Prostate gland (tissue), 2 donors: ENCODE measurements around the gene HLA-DRB5. TPM values are rescaled to one million over a fixed set of nuclear protein-coding genes. Genes with fewer than 3 reads are reported as not detected.

ENCODE experiments used
- DNase-seq: peaks from one replicate; pipeline ENCODE4 v3.0.0-alpha.2; 2019; ENCODE audit warnings: low spot score
- H3K27ac ChIP-seq, 2 donors: fragments of 200-600 bp; sonication (generic); 2 replicates each; pipeline ENCODE4 v1.5.1; 2017 to 2019
- H3K27me3 ChIP-seq: fragments of 200-600 bp; sonication (generic); replicated peaks from 2 replicates; pipeline ENCODE4 v1.5.1; 2019; ENCODE audit not compliant: insufficient read depth
- H3K36me3 ChIP-seq, 2 donors: fragments of 200-600 bp; sonication (generic); 1 replicate in 1 of 2; 2 replicates in 1 of 2; pipeline versions ENCODE4 v1.5.1 to v1.8.1; 2017 to 2019
- H3K4me1 ChIP-seq: fragments of 200-600 bp; sonication (generic); replicated peaks from 2 replicates; pipeline ENCODE4 v1.5.1; 2019
- H3K4me3 ChIP-seq, 2 donors: fragments of 200-600 bp; sonication (generic); 2 replicates each; pipeline ENCODE4 v1.5.1; 2017 to 2019
- H3K9me3 ChIP-seq: fragments of 200-600 bp; sonication (generic); 2 replicates; pipeline ENCODE4 v1.5.1; 2017
- CTCF ChIP-seq, 4 experiments: fragments of 200-600 bp in 2 of 4; fragments of 450-650 bp in 2 of 4; sonication (generic) in 2 of 4; IDR thresholded peaks; 1 replicate in 3 of 4; 2 replicates in 1 of 4; pipeline ENCODE4 v1.5.1; 2016 to 2019; ENCODE audit warnings: antibody characterized with exemption in 4 of 4, mild to moderate bottlenecking in 2 of 4, moderate library complexity in 2 of 4
- POLR2A ChIP-seq: fragments of 450-650 bp; IDR thresholded peaks from one replicate; pipeline ENCODE4 v1.6.1; 2016; ENCODE audit warnings: antibody characterized with exemption, mild to moderate bottlenecking
- POLR2AphosphoS5 ChIP-seq: sonication (generic); formaldehyde crosslinking; IDR thresholded peaks from one replicate; pipeline ENCODE4 v1.6.1; 2017; ENCODE audit warnings: antibody characterized with exemption
- WGBS: methylation state at CpG from one replicate; pipeline ENCODE4 v1.1.5; 2018; 5-methylcytosine and 5-hydroxymethylcytosine counted together
- intact Hi-C: fragments of 100-400 bp; cut with DNase I; formaldehyde crosslinking; loops from one replicate; pipeline ENCODE4 v1.14.2; 2022
- total RNA-seq, 2 donors: library from RNA; depleted of rRNA; stranded (reverse); fragments of >200 nt; gene quantifications; one replicate each; pipeline ENCODE4 v1.1.0, GENCODE V29; 2016

Gene HLA-DRB5
- total RNA-seq, 2 donors from 2014 or later, result not detected

DNA sequence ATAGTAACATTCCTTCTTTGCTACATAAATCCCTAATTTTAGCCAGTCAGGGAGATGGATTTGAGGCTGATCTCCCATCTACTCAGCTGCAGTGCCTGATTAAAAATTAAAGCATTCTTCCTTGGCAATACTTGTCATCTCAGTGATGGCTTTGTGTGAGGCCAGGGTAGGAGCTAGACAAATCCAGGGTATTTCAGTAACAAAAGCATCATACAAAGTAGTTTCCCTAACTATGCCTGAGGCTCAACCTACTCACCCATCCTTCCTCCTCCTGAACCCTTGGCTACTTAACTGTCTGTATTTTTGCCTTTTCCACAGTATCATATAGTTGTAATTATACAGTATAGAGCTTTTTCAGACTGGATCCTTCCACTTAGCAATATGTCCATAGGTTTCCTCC is 37.7 kb downstream of the HLA-DRB5 start:
- TF ChIP-seq POLR2A, result no peak
- no peak for TF ChIP-seq CTCF (IDR thresholded peaks at IDR 0.05)
- TF ChIP-seq POLR2AphosphoS5, result no peak
- no peak for DNase-seq
- intact Hi-C loops, result no loop called here
- Histone ChIP-seq H3K9me3 (no peaks in the 10 kb centered on the region), H3K4me3 (no peak overlapping the region), H3K27ac (no peak overlapping the region), H3K4me1 (no peaks in the 10 kb centered on the region), H3K27me3 (no peaks in the 10 kb centered on the region), H3K36me3 (no peaks in the 10 kb centered on the region)

- no peak overlapping the region for H3K27ac ChIP-seq
These were observed 38.4 kb downstream of the HLA-DRB5 start for GRCh38 chr6:32491700-32492099.

GRCh38 chr6:32488083-32488482 is 42.0 kb downstream of the HLA-DRB5 start:
- 16% methylated on average over 1 of the region's 1 CpG for WGBS
- intact Hi-C loops, result no loop called here
- H3K4me3 ChIP-seq, result no peak overlapping the region
- no peaks in the 10 kb centered on the region for H3K4me1 ChIP-seq
- DNase-seq, result no peak
- no peak overlapping the region for H3K27ac ChIP-seq
- no peaks in the 10 kb centered on the region for H3K36me3 ChIP-seq
- no peaks in the 10 kb centered on the region for H3K9me3 ChIP-seq
- H3K27me3 ChIP-seq, result no peaks in the 10 kb centered on the region
- TF ChIP-seq POLR2AphosphoS5 (no peak), CTCF (IDR thresholded peaks at IDR 0.05) (no peak), POLR2A (no peak)

More at GRCh38 chr6:32491700-32492099, 38.4 kb downstream of the HLA-DRB5 start:
- Histone ChIP-seq H3K27me3 (no peaks in the 10 kb centered on the region), H3K9me3 (no peaks in the 10 kb centered on the region), H3K36me3 (no peaks in the 10 kb centered on the region), H3K4me1 (no peaks in the 10 kb centered on the region), H3K4me3 (no peak overlapping the region)
- no peak for DNase-seq
- intact Hi-C loops, result no loop called here
- TF ChIP-seq CTCF (IDR thresholded peaks at IDR 0.05) (no peak), POLR2A (no peak), POLR2AphosphoS5 (no peak)
- WGBS, result 0% methylated on average over 1 of the region's 1 CpG

DNA sequence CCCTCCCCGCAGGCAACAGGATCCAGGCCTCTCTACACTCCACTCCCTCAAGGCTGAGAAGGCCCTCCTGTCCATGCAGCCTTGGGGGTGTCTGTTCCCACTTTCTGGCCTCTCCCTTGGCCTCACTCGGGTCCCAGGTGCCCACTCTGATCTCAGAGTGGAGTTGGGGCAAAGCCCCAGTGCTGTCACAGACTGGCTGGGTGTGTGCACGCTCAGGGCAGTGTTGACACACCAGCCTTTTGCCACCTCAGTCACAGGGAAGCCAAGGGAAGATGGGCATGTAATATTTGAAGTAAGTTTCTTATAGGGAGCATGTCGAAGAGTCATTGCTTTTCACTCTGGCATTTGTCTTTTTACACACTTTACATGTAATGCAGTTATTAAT is 45.5 kb downstream of the HLA-DRB5 start:
- no peaks in the 10 kb centered on the region for H3K36me3 ChIP-seq
- no peak overlapping the region for H3K27ac ChIP-seq
- H3K4me3 ChIP-seq, result no peak overlapping the region
- H3K27me3 ChIP-seq, result no peaks in the 10 kb centered on the region
- intact Hi-C loops, result no loop called here
- 65% methylated on average over 4 of the region's 4 CpGs for WGBS
- H3K4me1 ChIP-seq, result no peaks in the 10 kb centered on the region
- DNase-seq, result no peak
- H3K9me3 ChIP-seq, result no peaks in the 10 kb centered on the region
- TF ChIP-seq POLR2AphosphoS5 (no peak), POLR2A (no peak), CTCF (IDR thresholded peaks at IDR 0.05) (no peak)

DNA sequence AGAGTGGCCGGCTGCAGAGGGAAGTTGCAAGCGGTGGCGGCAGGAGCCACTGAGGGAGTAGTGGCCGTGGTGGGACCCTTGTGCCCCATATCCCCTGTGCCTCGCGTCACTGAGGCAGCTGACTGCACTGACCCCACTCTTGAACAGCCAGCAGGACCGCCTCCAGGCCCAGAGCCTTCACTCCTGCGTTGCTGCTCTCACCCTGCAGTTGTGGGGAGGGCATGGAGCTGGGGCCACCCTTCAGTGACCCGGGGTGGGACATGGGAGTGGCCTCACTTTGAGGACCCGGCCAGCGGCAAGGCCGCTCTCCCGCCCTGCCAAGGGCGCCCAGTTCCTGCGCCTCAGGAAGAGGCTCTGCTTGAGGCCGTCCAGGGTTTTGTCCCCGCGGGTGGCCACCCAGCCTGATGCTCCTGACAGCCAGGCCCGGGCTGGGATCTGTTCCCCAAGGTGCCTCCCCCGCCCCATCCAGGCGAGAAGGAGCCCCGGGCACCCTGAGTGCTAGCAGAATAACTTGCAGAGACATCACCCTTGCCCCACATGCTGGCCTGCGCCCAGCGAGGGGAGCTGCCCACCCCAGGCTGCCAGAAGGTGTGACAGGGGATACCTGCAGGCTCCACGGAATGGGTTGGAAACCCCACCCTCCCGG is 46.0 kb downstream of the HLA-DRB5 start:
- intact Hi-C loops, result no loop called here
- 62% methylated on average over 26 of the region's 26 CpGs for WGBS
- no peak for TF ChIP-seq POLR2AphosphoS5
- no peak for TF ChIP-seq POLR2A
- TF ChIP-seq CTCF (IDR thresholded peaks at IDR 0.05), result no peak

More for the DNA sequence above, 46.0 kb downstream of the HLA-DRB5 start:
- DNase-seq, result no peak
- Histone ChIP-seq H3K4me1 (no peaks in the 10 kb centered on the region), H3K27ac (no peak overlapping the region), H3K27me3 (no peaks in the 10 kb centered on the region), H3K9me3 (no peaks in the 10 kb centered on the region), H3K36me3 (no peaks in the 10 kb centered on the region), H3K4me3 (no peak overlapping the region)
